HepG2 (cell line): ENCODE results near the gene SLC35B2. TPM values are rescaled to one million over a fixed set of nuclear protein-coding genes. Genes with fewer than 3 reads are reported as not detected.

Experiments used
- EHMT2 ChIP-seq: fragments of 200-600 bp; sonication (generic); IDR thresholded peaks from 2 replicates; pipeline ENCODE4 v1.7.0; 2017; ENCODE audit warnings: antibody characterized with exemption, low read depth, low read length, borderline replicate concordance
- GATAD2A ChIP-seq: IDR thresholded peaks from 2 replicates; pipeline ENCODE4 v1.6.1; 2016
- GTF2F1 ChIP-seq: fragments of 150-350 bp; IDR thresholded peaks from 2 replicates; pipeline ENCODE4 v1.6.1; 2014; ENCODE audit warnings: low read length
- KDM1A ChIP-seq: IDR thresholded peaks from 2 replicates; pipeline ENCODE4 v1.6.1; 2016; ENCODE audit warnings: missing compliant biosample characterization
- PCBP2 ChIP-seq: fragments of 200-400 bp; formaldehyde crosslinking; optimal IDR thresholded peaks from 2 replicates; pipeline ENCODE3; 2018; ENCODE audit warnings: low read length, low read depth; ENCODE audit not compliant: poor library complexity, severe bottlenecking
- PHF5A ChIP-seq: IDR thresholded peaks from one replicate; pipeline ENCODE4 v1.6.1; 2018; ENCODE audit warnings: low read depth, missing genetic modification reagents; ENCODE audit not compliant: unreplicated experiment
- PITX1 ChIP-seq: sonication (generic); formaldehyde crosslinking; IDR thresholded peaks from 2 replicates; pipeline ENCODE4 v1.5.1; 2020; ENCODE audit warnings: mild to moderate bottlenecking, missing genetic modification reagents
- RFXAP ChIP-seq: sonication (generic); formaldehyde crosslinking; IDR thresholded peaks from 2 replicates; pipeline ENCODE4 v1.4.0; 2020; ENCODE audit warnings: missing genetic modification reagents, borderline replicate concordance
- RXRA ChIP-seq: sonication (generic); formaldehyde crosslinking; IDR thresholded peaks from 2 replicates; pipeline ENCODE4 v1.5.1; 2020; ENCODE audit warnings: missing genetic modification reagents
- SPEN ChIP-seq: sonication (generic); formaldehyde crosslinking; IDR thresholded peaks from 2 replicates; pipeline ENCODE4 v1.5.1; 2020; ENCODE audit warnings: low read depth, mild to moderate bottlenecking, missing genetic modification reagents
- TARDBP ChIP-seq: sonication (generic); formaldehyde crosslinking; IDR thresholded peaks from 2 replicates; pipeline ENCODE4 v1.8.0; 2022; ENCODE audit warnings: mild to moderate bottlenecking, missing genetic modification reagents
- ZNF33A ChIP-seq: sonication (generic); formaldehyde crosslinking; IDR thresholded peaks from 2 replicates; pipeline ENCODE4 v1.5.1; 2020; ENCODE audit warnings: missing genetic modification reagents, mild to moderate bottlenecking, moderate library complexity, borderline replicate concordance
- ZNF383 ChIP-seq: sonication (generic); formaldehyde crosslinking; IDR thresholded peaks from 2 replicates; pipeline ENCODE4 v1.4.0; 2020; ENCODE audit warnings: missing genetic modification reagents, mild to moderate bottlenecking, borderline replicate concordance
- ZNF616 ChIP-seq: sonication (generic); formaldehyde crosslinking; IDR thresholded peaks from 2 replicates; pipeline ENCODE4 v1.5.0; 2020; ENCODE audit warnings: low read depth, mild to moderate bottlenecking, missing genetic modification reagents
- polyA plus RNA-seq, 8 experiments: library from polyadenylated mRNA; depleted of rRNA in 3 of 8; stranded (reverse) in 7 of 8; unstranded in 1 of 8; fragments of >200 nt; fragmentation: Illumina TruSeq in 4 of 8; extraction: Trizol in 4 of 8; gene quantifications; 2 replicates each; pipeline versions ENCODE4 v1.2.1 to v1.2.3, GENCODE V29; 2011 to 2016; ENCODE audit warnings: low read depth in 4 of 8, missing spikeins in 1 of 8, mixed read lengths in 1 of 8; ENCODE audit not compliant: insufficient read depth in 1 of 8
- total RNA-seq, 5 experiments: library from RNA; depleted of rRNA; stranded (reverse); fragments of >200 nt; fragmentation: Illumina TruSeq; extraction: Trizol; gene quantifications; 2 replicates each; pipeline ENCODE4 v1.2.3, GENCODE V29; 2016; ENCODE audit warnings: low read depth in 1 of 5
- TF ChIP-seq, protein P1 (sequence below): fragments of 450-650 bp; IDR thresholded peaks from 2 replicates; pipeline ENCODE4 v1.6.1; 2017; ENCODE audit warnings: mild to moderate bottlenecking
- TF ChIP-seq, protein P2 (sequence below): sonication (generic); formaldehyde crosslinking; IDR thresholded peaks from 2 replicates; pipeline ENCODE4 v1.8.0; 2022; ENCODE audit warnings: mild to moderate bottlenecking, missing genetic modification reagents
- TF ChIP-seq, protein P3 (sequence below): sonication (generic); formaldehyde crosslinking; IDR thresholded peaks from 2 replicates; pipeline ENCODE4 v1.4.0; 2020; ENCODE audit warnings: low read depth, missing genetic modification reagents
- TF ChIP-seq, protein P4 (sequence below): sonication (generic); formaldehyde crosslinking; IDR thresholded peaks from 2 replicates; pipeline ENCODE4 v1.8.1; 2022; ENCODE audit warnings: low read depth, mild to moderate bottlenecking, missing genetic modification reagents

SLC35B2 gene
- total and polyA plus RNA-seq, 2 of the 13 experiments (the other 11 are each of a cell fraction or from before 2014, with no cell fraction given): 61.1 to 148 TPM

DNA sequence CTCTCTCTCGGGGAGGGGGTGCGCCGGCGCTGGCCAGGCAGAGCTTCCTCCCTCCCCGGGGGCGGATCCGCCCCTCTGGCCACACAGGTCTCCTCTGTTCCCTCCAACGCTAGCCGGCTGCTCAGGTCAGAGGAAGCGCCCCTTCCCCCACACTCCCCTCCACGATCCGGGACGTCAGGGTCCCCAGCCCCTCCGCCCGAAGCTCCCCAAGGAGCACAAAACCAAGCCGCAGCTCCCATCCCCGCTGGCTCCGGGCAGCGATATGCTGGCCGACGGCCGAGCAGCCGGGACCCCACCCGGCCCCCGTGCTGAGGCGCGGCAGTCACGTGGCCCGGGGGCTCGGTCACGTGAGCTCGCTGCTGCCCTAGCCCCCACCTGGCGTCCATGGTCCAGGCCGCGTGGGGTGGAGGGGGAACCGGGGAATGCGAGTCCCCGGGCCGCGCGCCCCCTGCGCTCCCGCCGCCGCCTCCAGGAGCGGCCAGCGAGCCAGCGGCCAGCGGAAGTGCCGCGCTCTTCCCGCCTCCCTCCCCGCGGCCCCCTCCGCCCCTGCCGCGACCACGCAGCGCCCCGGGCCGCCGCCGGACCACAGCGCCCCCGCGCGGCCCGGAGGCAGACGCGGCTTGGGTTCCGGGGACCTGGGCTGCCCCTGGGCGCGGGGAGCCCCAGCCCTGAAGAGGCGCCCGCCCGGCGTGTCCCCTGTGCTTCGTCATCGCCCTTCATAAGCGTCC, at the start of gene SLC35B2 (continued):
- TF ChIP-seq, protein P1, sequence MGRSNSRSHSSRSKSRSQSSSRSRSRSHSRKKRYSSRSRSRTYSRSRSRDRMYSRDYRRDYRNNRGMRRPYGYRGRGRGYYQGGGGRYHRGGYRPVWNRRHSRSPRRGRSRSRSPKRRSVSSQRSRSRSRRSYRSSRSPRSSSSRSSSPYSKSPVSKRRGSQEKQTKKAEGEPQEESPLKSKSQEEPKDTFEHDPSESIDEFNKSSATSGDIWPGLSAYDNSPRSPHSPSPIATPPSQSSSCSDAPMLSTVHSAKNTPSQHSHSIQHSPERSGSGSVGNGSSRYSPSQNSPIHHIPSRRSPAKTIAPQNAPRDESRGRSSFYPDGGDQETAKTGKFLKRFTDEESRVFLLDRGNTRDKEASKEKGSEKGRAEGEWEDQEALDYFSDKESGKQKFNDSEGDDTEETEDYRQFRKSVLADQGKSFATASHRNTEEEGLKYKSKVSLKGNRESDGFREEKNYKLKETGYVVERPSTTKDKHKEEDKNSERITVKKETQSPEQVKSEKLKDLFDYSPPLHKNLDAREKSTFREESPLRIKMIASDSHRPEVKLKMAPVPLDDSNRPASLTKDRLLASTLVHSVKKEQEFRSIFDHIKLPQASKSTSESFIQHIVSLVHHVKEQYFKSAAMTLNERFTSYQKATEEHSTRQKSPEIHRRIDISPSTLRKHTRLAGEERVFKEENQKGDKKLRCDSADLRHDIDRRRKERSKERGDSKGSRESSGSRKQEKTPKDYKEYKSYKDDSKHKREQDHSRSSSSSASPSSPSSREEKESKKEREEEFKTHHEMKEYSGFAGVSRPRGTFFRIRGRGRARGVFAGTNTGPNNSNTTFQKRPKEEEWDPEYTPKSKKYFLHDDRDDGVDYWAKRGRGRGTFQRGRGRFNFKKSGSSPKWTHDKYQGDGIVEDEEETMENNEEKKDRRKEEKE: no peak
- TF ChIP-seq GATAD2A (CRISPR knock-in tag) (peak; percentile 71; the same call in 1 of the 2 replicates), KDM1A (CRISPR knock-in tag) (no peak), PHF5A (CRISPR knock-in tag) (no peak), ZNF616 (peak; percentile 79), ZNF33A (CRISPR knock-in tag) (peak; percentile 58; the same call in 1 of the 2 replicates), RXRA (peak; percentile 88), ZNF383 (CRISPR knock-in tag) (0 out of 2 replicates have a peak, but pooled peaks have one; percentile 8), SPEN (CRISPR knock-in tag) (peak; percentile 88), RFXAP (peak; percentile 57; the same call in 1 of the 2 replicates), PCBP2 (no peak), PITX1 (CRISPR knock-in tag) (peak; percentile 67), TARDBP (peak; percentile 84), EHMT2 (no peak), GTF2F1 (no peak)
- TF ChIP-seq, protein P2, sequence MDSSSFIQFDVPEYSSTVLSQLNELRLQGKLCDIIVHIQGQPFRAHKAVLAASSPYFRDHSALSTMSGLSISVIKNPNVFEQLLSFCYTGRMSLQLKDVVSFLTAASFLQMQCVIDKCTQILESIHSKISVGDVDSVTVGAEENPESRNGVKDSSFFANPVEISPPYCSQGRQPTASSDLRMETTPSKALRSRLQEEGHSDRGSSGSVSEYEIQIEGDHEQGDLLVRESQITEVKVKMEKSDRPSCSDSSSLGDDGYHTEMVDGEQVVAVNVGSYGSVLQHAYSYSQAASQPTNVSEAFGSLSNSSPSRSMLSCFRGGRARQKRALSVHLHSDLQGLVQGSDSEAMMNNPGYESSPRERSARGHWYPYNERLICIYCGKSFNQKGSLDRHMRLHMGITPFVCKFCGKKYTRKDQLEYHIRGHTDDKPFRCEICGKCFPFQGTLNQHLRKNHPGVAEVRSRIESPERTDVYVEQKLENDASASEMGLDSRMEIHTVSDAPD (CRISPR knock-in tag): no peak; the same call in none of the 2 replicates
- TF ChIP-seq, protein P3, sequence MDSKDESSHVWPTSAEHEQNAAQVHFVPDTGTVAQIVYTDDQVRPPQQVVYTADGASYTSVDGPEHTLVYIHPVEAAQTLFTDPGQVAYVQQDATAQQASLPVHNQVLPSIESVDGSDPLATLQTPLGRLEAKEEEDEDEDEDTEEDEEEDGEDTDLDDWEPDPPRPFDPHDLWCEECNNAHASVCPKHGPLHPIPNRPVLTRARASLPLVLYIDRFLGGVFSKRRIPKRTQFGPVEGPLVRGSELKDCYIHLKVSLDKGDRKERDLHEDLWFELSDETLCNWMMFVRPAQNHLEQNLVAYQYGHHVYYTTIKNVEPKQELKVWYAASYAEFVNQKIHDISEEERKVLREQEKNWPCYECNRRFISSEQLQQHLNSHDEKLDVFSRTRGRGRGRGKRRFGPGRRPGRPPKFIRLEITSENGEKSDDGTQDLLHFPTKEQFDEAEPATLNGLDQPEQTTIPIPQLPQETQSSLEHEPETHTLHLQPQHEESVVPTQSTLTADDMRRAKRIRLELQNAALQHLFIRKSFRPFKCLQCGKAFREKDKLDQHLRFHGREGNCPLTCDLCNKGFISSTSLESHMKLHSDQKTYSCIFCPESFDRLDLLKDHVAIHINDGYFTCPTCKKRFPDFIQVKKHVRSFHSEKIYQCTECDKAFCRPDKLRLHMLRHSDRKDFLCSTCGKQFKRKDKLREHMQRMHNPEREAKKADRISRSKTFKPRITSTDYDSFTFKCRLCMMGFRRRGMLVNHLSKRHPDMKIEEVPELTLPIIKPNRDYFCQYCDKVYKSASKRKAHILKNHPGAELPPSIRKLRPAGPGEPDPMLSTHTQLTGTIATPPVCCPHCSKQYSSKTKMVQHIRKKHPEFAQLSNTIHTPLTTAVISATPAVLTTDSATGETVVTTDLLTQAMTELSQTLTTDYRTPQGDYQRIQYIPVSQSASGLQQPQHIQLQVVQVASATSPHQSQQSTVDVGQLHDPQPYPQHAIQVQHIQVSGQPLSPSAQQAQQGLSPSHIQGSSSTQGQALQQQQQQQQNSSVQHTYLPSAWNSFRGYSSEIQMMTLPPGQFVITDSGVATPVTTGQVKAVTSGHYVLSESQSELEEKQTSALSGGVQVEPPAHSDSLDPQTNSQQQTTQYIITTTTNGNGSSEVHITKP (CRISPR knock-in tag): no peak; the same call in none of the 2 replicates
- TF ChIP-seq, protein P4, sequence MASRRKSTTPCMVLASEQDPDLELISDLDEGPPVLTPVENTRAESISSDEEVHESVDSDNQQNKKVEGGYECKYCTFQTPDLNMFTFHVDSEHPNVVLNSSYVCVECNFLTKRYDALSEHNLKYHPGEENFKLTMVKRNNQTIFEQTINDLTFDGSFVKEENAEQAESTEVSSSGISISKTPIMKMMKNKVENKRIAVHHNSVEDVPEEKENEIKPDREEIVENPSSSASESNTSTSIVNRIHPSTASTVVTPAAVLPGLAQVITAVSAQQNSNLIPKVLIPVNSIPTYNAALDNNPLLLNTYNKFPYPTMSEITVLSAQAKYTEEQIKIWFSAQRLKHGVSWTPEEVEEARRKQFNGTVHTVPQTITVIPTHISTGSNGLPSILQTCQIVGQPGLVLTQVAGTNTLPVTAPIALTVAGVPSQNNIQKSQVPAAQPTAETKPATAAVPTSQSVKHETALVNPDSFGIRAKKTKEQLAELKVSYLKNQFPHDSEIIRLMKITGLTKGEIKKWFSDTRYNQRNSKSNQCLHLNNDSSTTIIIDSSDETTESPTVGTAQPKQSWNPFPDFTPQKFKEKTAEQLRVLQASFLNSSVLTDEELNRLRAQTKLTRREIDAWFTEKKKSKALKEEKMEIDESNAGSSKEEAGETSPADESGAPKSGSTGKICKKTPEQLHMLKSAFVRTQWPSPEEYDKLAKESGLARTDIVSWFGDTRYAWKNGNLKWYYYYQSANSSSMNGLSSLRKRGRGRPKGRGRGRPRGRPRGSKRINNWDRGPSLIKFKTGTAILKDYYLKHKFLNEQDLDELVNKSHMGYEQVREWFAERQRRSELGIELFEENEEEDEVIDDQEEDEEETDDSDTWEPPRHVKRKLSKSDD: peak; percentile 66; the same call in 1 of the 2 replicates
